Measurements from ENCODE around the gene LDB2.

- TF ChIP-seq CTCF (IDR thresholded peaks at IDR 0.05) (no peak), POLR2A (IDR thresholded peaks at IDR 0.05) (no peak)
Measured at GRCh38 chr4:16772366-16772850, 126.0 kb downstream of the LDB2 start.
